ENCODE results near the gene SFSWAP. TPM values are rescaled to one million over a fixed set of nuclear protein-coding genes. Genes with fewer than 3 reads are reported as not detected.
"Not testable (repeated sequence)": the region's sequence is repeated elsewhere in the genome, so short reads cannot be mapped to it uniquely, and the experiment has no call there.

SFSWAP gene
- total RNA-seq, 2 donors from 2014 or later: 31.6 to 45.8 TPM

GRCh38 chr12:131773582-131774221 lies 62.8 kb downstream of the SFSWAP start:
- Histone ChIP-seq H3K36me3 (replicated peaks in 1 of 2; ENCODE audit: insufficient read depth in 1 of 2, low read depth in 2 of 2) (peaks cover 0 to 10% of the 10 kb centered on the region in 2 donors), H3K4me3 (no peak overlapping the region), H3K27ac (no peak overlapping the region), H3K4me1 (no peaks in the 10 kb centered on the region), H3K27me3 (no peaks in the 10 kb centered on the region), H3K9me3 (no peaks in the 10 kb centered on the region)
- no peak for ATAC-seq
- intact Hi-C loops (cut with DNase I): no loop called here
- no peak for DNase-seq
- WGBS, 2 donors: 81 to 82% methylated on average over 14 to 15 of the region's 15 CpGs
- no peak for TF ChIP-seq POLR2A (IDR thresholded peaks at IDR 0.05)
- TF ChIP-seq CTCF (IDR thresholded peaks at IDR 0.05): no peak

DNA sequence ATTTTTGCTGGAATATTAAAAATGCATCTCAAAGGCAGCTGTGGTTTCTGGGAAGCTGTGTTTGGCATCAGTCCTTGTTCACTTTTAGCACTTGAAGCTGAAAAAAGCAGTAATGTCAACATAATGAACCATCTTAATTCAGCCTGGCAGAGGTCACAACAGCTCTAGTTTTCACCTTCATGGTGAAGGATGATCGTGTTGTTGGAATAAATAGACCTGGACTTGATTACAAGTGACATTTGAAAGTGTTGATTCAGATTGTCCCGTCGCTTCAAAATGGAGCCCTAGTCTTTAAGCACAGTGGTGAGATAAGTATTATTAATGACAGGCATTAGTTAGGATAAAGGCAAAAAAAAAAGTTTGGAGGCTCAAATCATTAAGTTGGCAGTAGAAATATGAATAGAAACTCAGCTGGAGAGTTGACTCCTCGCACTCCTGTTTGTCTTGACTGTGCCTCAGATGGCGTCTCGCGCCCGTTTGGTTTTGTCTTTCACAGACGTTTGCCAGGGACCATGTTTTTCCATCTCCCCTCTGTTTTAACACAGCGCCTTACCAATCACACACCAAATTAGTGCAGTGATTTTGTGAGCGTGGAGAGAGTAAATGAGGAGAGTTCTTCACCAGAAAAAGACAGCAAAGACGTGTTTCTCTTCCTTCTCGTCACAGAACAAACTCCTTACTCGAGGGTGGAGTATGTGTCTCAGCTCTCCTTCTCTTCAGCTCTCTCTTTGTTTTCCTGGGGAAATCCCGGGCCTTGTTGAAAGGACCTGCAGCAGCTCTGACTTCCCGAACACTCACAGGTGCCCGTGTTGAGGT lies 63.9 kb downstream of the SFSWAP start:
- ATAC-seq (no peak), DNase-seq (no peak)
- peaks cover 0 to 15% of the 10 kb centered on the region in 2 donors for H3K36me3 ChIP-seq (replicated peaks in 1 of 2; ENCODE audit: insufficient read depth in 1 of 2, low read depth in 2 of 2)
- H3K27me3 ChIP-seq: no peaks in the 10 kb centered on the region
- H3K4me1 ChIP-seq: no peaks in the 10 kb centered on the region
- H3K9me3 ChIP-seq: no peaks in the 10 kb centered on the region
- TF ChIP-seq POLR2A (IDR thresholded peaks at IDR 0.05) (no peak), CTCF (IDR thresholded peaks at IDR 0.05) (no peak)
- 82 to 83% methylated on average over 17 of the region's 17 CpGs for WGBS, 2 donors
- intact Hi-C loops (cut with DNase I): no loop called here
- H3K27ac ChIP-seq: no peak overlapping the region
- H3K4me3 ChIP-seq: no peak overlapping the region

- no peaks in the 10 kb centered on the region for H3K4me1 ChIP-seq
- ATAC-seq: no peak
- H3K36me3 ChIP-seq (replicated peaks in 1 of 2; ENCODE audit: insufficient read depth in 1 of 2, low read depth in 2 of 2): peaks cover 0 to 22% of the 10 kb centered on the region in 2 donors
- no peaks in the 10 kb centered on the region for H3K27me3 ChIP-seq
- H3K27ac ChIP-seq: no peak overlapping the region
- no peaks in the 10 kb centered on the region for H3K9me3 ChIP-seq
- intact Hi-C loops (cut with DNase I): no loop called here
- no peak for TF ChIP-seq CTCF (IDR thresholded peaks at IDR 0.05)
- no peak for TF ChIP-seq POLR2A (IDR thresholded peaks at IDR 0.05)
- H3K4me3 ChIP-seq: no peak overlapping the region
- no peak for DNase-seq
- 86 to 89% methylated on average over 17 of the region's 17 CpGs for WGBS, 2 donors
These were observed 64.7 kb downstream of the SFSWAP start for GRCh38 chr12:131775392-131776236.

- no peak for DNase-seq
- intact Hi-C loops (cut with DNase I): no loop called here
- WGBS, 2 donors: 88 to 92% methylated on average over 13 to 14 of the region's 14 CpGs
- Histone ChIP-seq H3K4me1 (no peaks in the 10 kb centered on the region), H3K36me3 (replicated peaks in 1 of 2; ENCODE audit: insufficient read depth in 1 of 2, low read depth in 2 of 2) (peaks cover 0 to 24% of the 10 kb centered on the region in 2 donors), H3K27ac (no peak overlapping the region), H3K27me3 (no peaks in the 10 kb centered on the region), H3K9me3 (no peaks in the 10 kb centered on the region), H3K4me3 (no peak overlapping the region)
- TF ChIP-seq POLR2A (IDR thresholded peaks at IDR 0.05) (no peak), CTCF (IDR thresholded peaks at IDR 0.05) (no peak)
- ATAC-seq: no peak
These were observed 65.5 kb downstream of the SFSWAP start for GRCh38 chr12:131776237-131776889.

GRCh38 chr12:131777269-131777668 lies 66.4 kb downstream of the SFSWAP start:
- peaks cover 0 to 23% of the 10 kb centered on the region in 2 donors for H3K36me3 ChIP-seq (replicated peaks in 1 of 2; ENCODE audit: insufficient read depth in 1 of 2, low read depth in 2 of 2)
- intact Hi-C loops (cut with DNase I): not testable (repeated sequence)
- WGBS, 2 donors: 96 to 99% methylated on average over 9 of the region's 9 CpGs

More at GRCh38 chr12:131777269-131777668, 66.4 kb downstream of the SFSWAP start:
- H3K9me3 ChIP-seq, H3K4me3 ChIP-seq, H3K27me3 ChIP-seq, ATAC-seq, DNase-seq, H3K4me1 ChIP-seq, H3K27ac ChIP-seq: not testable (repeated sequence)
